Embryonic facial prominence (tissue), 1 donor: ENCODE measurements around the gene COL28A1.
"Not testable (repeated sequence)": the region's sequence is repeated elsewhere in the genome, so short reads cannot be mapped to it uniquely, and the experiment has no call there.

Source experiments
- DNase-seq: peaks from one replicate; pipeline ENCODE4 v3.0.0-alpha.2; 2016; ENCODE audit errors: extremely low spot score

COL28A1 gene

DNA sequence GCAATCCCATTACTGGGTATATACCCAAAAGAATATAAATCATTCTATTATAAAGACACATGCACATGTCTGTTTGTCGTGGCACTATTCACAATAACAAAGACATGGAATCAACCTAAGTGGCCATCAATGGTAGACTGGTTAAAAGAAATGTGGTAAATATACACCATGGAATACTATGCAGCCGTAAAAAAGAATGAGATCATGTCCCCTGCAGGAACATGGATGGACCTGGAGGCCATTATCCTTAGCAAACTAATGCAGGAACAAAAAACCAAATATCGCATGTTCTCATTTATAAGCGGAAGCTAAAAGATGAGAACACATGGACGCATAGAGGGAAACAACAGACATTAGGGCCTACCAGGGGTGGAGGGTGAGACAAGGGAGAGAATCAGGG is 25.9 kb upstream of the COL28A1 start:
- DNase-seq = not testable (repeated sequence)

DNA sequence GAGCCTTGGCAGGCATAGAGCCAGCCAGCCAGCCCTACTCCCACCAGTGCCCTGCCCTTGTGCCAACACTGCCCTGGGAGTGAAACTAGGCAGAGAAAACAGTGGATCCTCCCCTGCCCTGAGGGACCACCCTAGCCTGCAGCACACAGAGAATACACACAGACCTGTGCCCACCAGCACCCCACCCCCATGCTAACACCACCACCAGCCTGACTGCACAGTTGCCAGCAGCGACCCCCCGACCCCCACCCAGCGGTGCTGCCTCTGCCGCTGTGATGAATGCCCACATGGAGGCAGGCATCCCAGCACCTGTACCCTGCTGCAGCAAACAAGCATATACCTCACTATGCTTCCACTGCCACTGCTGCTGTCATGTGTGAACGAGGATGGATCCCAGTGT is 21.6 kb upstream of the COL28A1 start:
- DNase-seq = no peak

DNA sequence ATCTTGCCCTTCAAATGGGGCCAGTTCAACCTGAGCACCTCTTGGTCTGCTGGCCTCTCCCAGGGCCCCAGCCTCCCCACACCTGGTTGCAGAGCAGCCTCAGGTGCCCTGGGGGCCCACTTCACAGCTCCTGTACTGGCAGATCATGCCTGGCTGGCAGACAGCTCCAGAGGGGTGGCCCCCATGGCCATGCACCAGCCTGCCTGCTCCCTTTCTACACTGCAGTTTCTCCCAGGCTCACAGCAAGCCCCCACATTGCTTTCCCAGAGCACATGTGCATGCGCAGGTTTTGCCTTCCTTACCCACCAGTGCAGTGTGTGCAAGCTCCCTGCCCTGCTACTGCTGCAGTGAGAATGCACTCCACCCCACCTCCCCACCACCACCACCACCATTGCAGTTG is 21.2 kb upstream of the COL28A1 start:
- no peak for DNase-seq

DNA sequence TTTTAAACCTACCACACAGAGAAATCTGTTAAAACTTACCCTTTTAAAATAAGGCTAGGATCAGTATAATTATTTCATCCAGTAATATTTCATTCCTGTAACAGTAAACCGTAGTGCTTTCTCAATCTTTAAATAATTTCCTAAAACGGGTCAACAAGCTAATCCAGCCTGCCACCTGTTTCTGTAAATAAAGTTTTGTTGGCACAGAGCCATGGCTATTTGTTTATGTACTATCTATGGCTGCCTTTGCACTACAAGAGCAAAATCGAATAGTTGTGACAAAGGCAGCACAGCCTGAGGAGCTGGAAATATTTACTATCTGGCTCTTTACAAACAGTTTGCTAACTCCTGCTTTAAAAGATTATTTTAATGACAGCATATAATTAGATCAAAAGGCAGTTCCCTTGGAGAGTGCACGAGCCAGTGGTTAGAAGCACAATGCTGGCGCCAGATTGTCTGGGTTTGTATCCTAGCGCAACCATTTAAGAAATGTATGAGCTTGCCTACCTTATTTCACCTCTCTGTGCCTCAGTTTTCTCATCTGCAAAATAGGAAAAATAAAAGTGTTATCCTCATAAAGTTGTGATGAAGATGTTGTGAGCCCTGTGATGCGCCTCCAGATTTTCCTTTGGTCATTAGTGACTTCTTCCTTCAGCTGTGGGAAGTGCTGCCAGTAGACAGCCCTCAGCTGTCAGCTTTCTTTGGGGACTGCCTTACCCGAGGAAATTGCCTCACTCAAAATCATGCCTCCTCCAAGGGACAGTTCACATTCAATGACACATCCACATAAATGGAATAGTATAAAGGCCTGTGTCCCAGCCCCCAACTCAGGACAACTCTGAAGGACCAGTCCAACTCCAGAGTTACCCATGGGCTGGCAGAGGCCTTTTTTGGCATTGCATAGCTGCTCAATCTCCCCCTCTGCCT is 19.2 kb upstream of the COL28A1 start:
- DNase-seq = no peak

DNA sequence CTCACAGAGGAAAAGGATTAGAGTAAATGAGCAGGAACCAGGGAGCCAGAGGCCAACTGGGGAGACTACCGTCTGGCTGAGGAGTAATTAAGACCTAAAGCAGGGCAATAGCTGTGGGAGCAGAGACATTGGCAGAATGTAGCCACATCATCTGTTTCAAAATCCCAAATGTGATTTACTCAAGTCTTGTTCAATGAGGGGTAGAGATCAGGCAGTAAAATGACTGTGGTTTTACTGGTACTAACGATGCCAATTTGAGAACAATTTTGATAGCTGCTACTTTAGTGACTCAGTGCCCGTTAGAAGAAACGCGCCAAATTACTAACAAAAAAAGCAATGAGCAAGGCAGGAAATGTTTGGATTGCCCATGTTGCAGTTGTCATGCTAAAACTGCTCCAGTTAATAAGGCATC is 18.4 kb upstream of the COL28A1 start:
- no peak for DNase-seq

DNA sequence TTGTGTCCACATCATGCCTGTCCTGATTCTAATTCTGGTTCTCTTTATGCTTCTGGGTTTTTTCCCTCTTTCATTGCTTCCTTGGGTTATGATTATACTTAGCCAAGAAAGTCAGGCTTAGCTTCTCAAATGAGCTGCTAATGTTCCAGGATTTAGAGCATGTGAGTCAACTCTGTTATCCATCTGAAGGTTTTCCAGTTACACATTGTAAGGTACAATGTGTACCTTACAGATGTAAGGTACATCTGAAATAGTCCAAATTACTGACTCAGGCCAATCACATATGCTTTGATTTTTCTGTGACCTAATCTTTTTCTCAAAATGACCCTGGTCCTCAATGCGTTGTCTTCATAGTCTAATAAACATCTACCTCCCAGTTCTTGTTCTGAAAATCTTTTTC is 17.7 kb upstream of the COL28A1 start:
- no peak for DNase-seq

DNA sequence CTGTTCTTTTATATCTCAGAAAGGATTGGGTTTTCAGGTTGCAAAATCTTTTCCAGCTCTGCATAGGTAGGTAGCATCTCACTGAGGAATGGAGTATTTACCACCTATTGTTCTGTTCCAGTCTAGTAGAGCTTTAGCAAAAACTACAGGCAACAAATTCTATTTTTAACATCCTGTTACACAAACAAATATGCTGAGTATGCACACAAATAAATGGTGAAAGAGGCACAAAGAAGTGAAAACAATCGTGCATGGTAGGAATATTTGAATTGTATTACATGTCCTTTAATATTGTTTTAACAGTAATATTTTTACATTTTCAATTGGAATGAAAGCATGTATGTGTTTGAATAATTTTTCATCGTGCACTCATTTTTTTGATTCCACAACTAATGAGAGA is 16.5 kb upstream of the COL28A1 start:
- no peak for DNase-seq

DNA sequence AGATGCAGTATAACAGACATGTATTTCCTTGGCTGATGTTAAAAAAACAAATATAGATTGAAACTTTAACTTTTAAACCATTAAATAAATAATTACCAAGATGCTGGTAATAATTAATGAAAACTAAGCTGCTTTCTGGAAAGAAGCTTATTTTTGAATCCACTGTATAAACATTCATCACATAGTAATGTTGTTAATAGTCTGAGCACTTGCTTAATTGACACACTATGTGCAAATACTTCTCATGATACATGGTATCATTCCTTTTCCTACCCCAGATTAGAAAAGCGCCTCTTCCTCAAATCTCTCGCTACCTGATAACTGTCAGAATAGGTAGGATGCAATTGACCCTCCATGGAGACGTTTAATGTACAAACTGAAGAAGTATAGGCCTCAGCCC is 15.0 kb upstream of the COL28A1 start:
- no peak for DNase-seq

DNA sequence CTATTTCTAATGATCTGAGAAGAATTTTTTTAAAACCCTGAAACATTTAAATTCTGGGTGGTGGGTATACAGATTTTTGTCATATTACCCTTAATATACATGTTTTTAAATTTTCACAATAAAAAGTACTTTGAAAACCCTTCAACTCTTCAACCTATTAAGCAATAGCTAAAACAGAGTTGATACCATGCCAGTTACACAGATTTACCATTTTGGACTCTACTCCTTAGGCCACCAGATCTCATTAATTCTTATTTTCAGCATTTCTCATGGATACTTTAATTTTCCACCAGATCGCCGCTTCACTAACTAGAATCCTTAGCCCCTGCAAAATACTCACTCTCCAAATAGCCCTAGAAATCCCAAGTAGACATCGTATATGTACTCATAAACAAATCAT is 12.7 kb upstream of the COL28A1 start:
- no peak for DNase-seq

DNA sequence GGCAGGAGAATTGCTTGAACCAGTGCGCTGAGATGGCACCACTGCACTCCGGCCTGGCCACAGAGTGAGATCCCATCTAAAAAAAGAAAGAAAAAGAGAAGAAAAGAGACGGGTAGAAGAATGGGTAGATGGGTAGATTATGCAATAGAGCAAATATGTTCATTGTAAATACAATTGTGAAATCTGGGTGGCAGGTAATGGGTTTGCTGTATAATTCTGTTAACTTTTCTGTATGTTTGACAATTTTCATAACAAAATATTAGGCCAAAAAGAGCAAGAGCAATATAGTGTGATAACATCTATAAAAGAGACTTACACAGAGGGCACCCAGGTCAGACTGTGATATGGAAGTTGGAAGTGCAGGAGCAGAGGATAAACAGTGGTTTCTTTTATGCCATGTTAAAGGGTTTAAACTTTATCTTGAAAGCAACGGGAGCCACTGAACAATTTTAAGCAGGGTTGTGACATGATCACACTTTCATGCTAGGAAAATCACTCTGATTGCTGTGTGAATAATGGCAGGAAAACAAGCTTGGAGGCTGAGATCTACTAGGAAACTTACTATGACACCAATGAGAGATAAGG is 6.7 kb upstream of the COL28A1 start:
- no peak for DNase-seq

DNA sequence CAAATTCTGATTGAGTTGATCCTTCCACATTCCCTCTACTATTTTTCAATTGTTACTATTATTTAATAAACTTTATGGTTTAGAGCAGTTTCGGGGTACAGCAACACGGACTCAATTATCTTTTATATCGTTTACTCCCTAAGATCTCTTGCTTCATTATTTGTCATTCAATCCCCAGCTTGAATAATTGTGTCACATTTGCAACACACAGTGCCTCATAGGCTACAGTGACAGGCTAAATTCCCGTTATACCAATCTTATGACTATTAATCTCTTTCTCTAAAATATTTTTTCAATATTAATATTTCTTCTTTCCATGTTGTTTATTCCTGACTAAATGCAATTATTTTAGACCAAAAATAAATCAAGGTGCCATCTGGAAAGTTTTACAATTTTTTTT is 4.0 kb upstream of the COL28A1 start:
- DNase-seq = no peak

DNA sequence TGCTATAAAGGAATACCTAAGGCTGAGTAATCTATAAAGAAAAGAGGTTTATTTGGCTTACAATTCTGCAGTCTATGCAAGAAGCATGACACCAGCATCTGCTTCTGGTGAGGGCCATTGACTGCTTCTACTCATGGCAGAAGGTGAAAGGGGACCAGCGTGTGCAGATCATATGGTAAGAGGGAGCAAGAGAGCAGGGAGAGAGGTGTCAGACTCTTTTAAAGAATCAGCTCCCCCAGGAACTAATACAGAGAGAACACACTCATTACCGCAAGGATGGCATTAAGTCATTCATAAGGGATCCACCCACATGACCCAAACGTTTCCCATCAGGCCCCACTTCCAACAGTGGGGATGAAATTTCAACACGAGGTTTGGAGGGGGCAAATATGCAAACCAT is 3.5 kb upstream of the COL28A1 start:
- DNase-seq = no peak

DNA sequence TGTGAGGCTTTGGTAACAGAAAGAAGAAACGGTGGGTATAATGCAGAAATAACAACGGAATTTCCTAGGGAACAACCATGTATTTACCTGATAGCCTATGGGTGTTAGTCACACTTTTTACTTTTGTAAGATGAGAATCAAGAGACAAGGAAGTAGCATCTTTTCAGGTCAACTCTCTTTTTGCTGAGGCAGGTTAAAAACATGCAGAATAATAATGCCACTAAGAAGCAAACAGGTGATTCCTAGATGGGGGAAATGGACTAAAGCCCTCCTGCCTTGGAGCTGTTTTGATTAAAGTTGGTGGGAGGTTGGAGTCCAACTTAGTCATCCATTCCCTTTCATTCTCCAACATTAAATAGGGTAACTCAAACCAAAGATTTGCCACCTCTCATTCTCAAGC is 2.0 kb upstream of the COL28A1 start:
- no peak for DNase-seq

DNA sequence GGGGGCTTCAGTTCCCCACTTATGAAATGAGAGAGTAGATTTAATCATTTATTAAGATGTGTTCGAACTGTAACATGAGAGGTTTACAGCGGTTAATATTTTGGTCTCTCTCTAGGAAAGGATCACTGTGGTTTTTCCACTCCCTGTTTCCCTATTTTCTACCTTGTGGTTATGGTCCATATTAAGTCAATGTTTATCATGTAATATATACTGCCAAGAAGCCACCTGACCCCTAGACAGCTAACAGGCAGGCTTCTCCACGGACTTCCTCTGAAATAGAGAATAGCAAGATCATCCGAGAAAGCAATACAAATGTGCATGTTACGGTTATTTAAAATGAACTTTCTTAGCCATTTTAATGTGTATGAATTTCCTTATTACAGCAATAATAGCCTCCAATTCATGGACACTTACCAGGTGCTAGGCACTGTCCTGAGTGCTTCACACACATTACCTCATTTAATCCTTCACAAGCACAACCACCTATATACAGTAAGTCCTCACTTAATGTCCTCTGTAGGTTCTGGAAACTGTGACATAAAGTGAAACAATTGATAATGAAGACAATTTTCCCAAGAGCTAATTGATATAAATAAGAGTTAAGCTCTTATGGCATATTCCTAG is 835 bp upstream of the COL28A1 start:
- DNase-seq = no peak

DNA sequence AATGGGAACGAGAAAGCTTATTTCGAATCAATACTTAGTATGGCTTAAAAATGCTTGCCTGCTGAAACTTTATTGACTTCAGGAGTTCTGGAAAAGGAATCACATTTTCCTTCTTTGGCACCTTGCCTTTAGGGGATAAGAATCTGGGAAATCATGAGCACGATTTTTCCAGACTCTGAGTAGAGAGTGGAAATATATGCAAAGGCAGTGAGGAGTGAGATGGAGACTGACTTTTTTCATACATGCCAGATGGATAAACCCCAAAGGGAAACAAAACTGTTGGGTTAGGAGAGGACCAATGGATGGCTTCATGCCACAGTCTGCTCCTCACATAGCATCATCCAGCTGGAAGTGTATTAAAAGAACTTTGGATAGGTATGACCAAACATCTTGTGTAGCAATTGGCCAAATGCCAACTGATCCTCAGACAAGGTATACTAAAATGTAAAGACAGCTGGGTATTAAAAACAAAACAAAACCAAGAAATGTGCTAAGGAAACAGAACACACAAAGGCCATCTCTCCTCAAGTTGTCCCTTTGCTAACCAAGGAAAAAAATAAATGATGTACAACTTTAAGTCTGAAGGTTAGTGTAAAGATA is 1.7 kb downstream of the COL28A1 start:
- DNase-seq = no peak

DNA sequence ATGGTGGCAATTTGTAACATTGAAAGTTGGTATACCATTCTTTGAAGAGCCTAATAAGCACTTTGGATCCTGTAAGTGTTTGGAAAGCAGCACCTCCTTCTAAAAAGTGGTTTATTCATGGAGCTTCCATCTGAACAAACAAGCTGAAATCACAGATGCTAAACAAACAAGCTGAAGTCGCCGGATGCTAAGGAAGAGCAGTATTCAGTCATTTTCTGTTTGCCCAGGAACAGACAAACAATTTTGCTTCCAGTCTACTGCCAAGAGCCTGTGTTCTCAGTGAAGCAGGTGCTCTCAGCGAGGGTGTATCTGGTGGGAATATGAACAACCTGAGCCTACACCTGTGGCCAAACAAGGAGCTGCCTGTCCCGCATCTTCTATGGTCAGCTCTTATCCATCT is 6.3 kb downstream of the COL28A1 start:
- DNase-seq = no peak

DNA sequence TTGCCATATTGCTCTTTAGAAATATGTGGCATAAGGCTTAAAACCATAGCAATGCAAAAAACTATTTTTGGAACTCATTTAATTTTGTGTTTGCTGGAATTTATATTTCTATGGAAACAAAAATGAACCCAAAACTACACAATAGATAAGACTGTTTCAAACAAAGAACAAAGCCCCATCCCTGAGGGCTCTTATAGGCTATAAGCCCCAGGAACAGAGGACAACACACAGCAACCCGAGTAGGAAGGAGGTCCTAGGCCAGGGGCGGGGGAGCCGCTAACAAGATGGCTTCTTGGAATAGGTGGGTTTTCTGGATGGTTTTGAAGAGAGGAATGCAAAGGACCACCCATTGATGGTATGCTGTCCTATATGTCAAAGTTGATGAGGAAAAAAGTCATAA is 8.6 kb downstream of the COL28A1 start:
- DNase-seq = no peak

DNA sequence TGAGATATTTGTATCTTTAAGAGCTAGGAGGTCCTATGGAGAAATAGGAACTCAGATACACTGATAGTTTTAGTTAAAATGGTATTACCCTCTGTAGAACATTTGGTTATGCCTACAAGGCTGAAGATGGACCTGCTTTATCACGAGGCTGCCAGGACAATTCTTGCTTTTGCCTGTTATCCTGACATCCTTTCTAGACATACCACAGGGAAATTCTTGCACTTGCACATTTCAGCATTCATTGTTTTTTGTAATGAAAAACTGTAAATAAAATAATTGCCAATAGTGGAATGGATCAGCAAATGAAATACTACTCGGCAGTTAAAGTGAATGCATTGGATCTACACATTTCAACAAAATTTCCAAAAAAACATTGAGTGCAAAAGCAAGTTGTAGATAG is 9.7 kb downstream of the COL28A1 start:
- no peak for DNase-seq

DNA sequence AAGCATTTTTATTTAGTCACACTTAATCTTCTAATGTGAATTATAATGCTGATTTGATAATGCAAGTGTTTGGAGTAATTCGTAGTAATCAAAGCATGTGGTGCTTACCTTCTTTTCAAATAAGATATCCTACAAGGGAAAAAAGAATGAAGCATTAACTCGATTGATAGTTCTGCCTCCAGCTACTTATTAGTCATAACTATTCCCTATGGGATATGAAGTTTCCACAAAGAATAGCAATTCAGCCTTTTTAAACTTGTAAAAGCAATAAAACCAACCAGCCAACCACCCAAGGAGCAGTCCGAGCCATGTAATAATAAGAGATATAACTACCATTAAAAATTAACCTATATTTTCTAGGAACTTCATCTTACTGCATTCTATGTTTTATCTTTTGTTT is 11.6 kb downstream of the COL28A1 start:
- no peak for DNase-seq

DNA sequence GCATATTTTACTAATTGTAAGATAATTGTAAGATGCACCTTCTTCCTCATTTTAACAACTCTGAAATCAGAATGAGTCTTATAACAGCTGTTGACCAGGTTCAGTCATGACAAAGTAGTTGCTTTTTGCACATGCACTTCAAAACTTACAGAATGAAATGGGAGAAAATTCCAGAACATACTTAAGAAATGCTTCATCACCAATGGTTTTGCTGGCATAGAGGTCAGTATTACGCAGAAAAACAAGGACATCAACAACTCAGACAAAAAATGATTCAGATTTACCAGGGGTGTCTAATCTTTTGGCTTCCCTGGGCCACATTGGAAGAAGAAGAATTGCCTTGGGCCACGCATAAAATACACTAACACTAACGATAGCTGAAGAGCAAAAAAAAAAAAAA is 13.3 kb downstream of the COL28A1 start:
- no peak for DNase-seq

DNA sequence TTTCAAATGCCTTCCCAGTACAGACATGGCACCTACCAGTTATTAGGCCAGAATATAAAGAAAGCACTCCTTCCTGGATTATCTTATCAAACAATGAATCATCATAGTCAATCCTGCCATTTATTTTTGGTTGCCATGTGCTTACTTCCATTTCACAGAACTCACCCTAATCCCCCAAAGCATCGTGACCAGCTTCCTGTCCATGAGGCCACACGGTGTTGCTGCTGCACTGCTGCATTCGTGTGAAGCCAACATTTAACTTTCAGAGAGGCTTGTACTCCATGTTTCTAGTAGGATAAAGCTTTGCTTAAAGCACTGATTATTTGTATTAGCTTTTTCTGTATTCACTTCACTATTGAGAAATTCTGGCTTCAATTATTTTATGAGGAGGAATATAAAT is 14.4 kb downstream of the COL28A1 start:
- no peak for DNase-seq

DNA sequence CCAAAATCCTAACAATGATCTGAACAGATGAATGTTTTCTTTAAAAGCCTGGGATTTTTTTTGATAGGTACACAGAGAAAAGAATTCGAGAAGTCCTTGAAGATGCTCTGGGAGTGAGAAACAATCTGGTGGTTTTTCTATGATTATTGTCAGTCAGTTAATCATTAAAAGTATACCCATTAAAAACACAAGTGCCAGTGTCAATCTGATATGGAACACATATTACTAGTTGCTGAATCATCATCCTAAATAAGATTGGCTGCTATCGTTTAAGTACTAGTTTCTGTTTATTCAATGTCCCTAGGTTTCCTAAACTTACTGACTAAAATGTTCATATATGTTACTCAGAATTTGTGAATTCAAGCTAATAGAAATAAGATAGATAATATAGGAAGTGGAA is 16.1 kb downstream of the COL28A1 start:
- no peak for DNase-seq

DNA sequence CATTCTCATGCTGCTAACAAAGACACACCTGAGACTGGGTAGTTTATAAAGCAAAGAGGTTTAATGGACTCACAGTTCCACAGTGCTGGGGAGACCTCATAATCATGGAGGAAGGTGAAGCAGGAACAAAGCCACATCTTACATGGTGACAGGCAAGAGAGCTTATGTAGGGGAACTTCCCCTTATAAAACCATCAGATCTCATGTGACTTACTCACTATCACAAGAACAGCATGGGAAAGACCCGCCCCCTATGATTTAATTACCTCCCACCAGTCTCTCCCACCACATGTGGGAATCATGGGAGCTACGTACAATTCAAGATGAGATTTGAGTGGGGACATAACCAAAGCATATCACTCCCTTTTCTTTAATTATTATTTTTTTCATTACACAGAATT is 16.6 kb downstream of the COL28A1 start:
- DNase-seq = no peak
